Sciatic nerve (tissue), 2 donors: ENCODE results near the gene ARL3. TPM values are rescaled to one million over a fixed set of nuclear protein-coding genes. Genes with fewer than 3 reads are reported as not detected.

Experiments
- ATAC-seq: fragments of 200-7000 bp; cut with Tn5 transposase; one replicate; pipeline ENCODE4 v1.9.1; 2020; ENCODE audit warnings: mild to moderate bottlenecking, moderate library complexity
- DNase-seq: peaks from one replicate; pipeline ENCODE4 v3.0.0-alpha.2; 2020; ENCODE audit warnings: low spot score
- intact Hi-C: fragments of 100-400 bp; cut with DNase I; formaldehyde crosslinking; loops from one replicate; pipeline ENCODE4 v1.14.2; 2022
- total RNA-seq: library from RNA; stranded (reverse); fragmentation: NEBNext Ultra II Directional; extraction: Animal tissue kit (Norgen Biotek cat#: 25700); gene quantifications from one replicate; pipeline ENCODE4 v1.2.1, GENCODE V29; 2021
- donor health status: DM: no; HTN: no; CAD: no.
- donor health status: DM: no; HTN: no; CAD: no.

ARL3 gene
- total RNA-seq, 1 donor from 2014 or later = 17.4 TPM

DNA sequence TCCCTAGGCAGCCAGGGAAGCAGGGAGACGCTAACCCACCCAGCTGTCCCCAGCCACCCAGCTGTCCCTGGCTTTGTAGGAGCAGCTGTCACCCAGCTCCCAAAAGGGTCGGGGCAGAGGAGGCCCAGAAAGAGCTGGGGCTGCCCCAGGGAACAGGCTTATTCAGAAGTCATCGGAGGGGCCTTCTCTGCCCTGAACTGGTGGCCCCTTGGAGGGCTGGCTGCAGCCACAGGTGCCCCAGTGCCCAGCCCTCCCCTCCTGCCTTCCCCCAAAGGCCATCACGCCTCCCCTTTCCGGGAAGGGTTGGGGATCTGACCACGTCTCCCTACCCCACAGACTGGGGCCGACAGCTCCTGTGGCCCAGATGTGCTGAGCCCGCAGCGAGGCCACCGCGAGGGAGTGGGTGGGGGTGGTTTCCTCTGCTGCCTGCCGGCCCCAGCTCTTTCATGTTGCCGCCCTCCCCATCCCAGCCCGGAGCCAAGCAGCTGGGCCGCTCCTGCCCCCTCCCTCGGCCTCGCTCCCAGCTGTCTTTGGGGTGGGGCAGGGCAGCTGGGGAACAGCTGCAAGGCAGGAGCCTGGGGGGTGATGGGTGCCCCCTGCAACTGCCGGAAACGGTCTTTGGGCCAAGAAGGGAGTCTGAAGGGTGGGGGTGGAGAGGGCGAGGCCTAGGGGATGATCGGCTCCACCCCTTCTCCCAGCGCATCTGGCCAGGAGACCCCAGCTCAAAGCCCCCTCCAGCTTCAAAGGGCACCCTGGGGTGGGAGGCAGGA is 53.1 kb downstream of the ARL3 start:
- DNase-seq (no peak), ATAC-seq (peak; percentile 81)
- intact Hi-C loops = no loop called here

DNA sequence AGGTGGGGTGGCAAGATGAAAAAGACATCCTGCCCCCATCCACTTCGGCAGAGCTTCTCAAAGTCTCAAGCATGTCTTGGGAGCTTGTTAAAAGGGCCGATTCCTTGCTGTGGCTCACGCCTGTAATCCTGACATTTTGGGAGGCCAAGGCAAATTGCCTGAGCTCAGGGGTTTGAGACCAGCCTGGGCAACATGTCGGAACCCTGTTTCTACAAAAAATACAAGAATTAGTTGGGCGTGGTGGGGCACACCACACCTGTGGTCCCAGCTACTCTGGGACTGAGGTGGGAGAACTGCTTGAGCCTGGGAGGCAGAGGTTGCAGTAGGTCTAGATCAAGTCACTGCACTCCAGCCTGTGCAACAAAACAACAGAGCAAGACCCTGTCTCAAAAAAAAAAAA is 55.4 kb downstream of the ARL3 start:
- intact Hi-C loops = no loop called here
- DNase-seq (no peak), ATAC-seq (no peak)

DNA sequence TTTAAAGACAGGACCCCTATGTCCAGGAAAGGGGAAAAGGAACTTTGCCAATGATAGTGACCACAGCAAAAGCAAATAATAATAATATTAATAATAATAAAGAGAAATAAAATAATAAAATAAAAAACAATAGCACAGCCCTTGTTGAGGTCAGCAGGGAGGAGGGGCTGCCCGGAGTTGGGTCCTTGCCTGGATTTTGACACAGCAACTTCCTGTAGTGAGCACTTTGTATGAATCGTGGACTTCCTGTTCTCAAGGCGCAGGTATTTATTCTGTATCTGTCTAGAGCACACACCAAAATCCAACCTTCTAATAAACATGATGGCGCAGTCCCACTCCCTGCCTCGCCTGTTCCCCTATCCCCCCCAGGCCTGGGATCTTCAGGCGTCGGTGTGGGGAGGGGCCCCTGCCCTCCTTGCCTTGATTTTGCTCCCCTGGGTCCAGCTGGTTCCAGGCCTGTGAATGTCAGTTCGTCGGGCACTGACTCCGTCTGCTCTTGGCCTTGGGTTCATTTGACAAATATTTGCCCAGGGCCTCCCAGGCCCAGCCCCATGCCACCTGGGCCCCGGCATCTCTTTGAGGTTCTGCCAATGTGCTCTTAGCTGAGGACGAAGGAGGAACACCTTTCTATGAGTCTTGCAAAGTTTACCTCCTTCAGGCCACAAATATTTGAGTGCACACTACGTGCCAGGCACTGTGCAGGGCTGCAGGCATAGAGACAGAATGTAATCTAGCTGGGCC is 56.0 kb downstream of the ARL3 start:
- intact Hi-C loops = no loop called here
- peak; percentile 44 for ATAC-seq
- DNase-seq = no peak

DNA sequence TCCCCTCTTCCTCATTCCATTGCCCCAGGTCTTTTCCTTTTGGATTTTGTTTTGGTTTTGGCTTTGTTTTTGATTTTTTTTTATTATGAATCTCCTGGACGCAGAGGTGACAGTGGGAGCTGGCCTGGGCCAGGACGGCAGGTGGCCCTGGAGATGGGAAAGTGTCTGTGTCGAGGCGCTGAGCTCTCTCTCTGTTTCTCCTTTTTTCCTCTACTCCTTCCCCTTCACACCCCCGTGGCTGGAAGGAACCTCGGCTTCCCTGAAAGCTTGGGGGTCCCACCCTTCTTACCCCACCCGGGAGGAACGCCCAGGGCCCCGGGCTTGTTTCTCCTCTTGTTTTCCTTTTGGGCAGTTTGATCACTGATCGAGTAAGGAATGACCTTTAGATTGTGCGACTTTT is 56.7 kb downstream of the ARL3 start:
- DNase-seq (no peak), ATAC-seq (no peak)
- intact Hi-C loops = no loop called here

DNA sequence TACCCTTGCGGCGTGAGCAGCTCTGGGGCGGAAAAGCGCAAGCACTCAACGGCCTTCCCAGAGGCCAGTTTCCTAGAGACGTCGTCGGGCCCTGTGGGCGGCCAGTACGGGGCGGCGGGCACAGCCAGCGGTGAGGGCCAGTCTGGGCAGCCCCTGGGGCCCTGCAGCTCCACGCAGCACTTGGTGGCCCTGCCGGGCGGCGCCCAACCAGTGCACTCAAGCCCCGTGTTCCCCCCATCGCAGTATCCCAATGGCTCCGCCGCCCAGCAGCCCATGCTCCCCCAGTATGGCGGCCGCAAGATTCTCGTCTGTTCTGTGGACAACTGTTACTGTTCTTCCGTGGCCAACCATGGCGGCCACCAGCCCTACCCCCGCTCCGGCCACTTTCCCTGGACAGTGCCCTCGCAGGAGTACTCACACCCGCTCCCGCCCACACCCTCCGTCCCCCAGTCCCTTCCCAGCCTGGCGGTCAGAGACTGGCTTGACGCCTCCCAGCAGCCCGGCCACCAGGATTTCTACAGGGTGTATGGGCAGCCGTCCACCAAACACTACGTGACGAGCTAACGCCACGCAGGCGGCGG is 57.3 kb downstream of the ARL3 start:
- no peak for ATAC-seq
- no peak for DNase-seq
- intact Hi-C loops = no loop called here

DNA sequence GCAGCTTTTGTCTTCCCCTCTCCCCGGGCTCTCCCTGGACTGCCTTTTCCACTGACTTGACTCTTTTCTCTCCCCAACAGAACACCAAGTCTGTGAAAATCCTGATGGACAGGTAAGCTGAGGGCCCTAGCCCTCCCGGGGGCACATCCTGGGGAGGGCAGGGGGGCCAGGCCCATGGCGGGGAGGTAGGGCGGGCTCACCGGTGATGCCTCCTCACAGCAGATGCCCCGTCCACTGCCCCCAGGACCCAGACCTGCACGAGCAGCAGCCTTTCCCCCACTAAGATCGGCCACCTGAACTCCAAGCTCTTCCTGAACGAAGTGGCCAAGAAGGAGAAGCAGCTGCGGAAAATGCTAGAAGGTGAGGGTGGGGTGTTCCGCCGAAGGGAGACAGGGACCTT is 58.2 kb downstream of the ARL3 start:
- no peak for DNase-seq
- intact Hi-C loops = no loop called here
- no peak for ATAC-seq

DNA sequence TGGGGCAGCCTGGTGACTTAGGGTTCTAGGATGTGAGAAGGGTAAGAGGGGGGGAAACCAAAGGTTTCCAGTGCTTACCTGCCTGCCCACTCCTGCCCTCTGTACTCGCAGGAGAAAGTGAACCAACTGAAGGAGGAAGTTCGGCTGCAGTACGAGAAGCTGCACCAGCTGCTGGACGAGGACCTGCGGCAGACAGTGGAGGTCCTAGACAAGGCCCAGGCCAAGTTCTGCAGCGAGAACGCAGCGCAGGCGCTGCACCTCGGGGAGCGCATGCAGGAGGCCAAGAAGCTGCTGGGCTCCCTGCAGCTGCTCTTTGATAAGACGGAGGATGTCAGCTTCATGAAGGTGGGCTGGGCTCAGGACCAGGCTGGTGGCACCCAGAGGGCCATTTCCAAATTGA is 59.2 kb downstream of the ARL3 start:
- ATAC-seq (no peak), DNase-seq (no peak)
- intact Hi-C loops = no loop called here

DNA sequence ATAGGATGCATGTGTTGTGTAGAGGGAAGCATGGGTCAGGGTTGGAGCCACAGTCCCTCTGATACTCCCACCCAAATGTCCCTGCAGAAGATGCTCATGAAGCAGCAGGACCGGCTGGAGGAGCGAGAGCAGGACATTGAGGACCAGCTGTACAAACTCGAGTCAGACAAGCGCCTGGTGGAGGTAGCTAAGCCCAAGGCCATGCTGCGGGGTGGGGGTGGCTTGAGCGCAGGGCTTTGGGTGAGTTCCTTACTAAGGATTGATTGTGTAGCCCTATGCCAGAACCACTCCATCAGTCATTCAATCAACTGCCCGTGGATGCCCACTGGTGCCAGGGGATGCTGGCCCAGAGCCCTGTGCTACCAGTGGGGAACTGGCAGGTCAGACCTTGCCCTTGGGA is 59.6 kb downstream of the ARL3 start:
- no peak for DNase-seq

DNA sequence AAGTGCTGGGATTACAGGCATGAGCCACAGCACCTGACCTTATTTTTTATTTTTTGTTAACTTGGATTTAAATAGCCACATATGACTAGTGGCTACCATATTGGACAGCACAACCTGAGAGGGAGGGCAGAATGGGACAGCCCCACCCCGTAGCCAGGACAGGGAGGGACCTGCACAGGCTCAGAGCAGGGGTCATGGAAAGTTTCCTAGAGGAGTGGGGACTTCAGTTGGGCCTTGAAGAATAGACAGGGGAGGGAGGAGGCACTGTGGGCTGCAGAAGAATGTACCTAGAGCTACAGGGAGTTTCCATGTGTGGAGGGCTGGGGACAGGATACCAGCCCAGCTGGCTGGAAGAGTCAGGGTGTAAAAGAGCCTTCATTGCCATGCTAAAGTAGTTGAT is 61.1 kb downstream of the ARL3 start:
- no peak for DNase-seq
- intact Hi-C loops = no loop called here

More for the DNA sequence above, 59.6 kb downstream of the ARL3 start:
- intact Hi-C loops = no loop called here
- no peak for ATAC-seq

DNA sequence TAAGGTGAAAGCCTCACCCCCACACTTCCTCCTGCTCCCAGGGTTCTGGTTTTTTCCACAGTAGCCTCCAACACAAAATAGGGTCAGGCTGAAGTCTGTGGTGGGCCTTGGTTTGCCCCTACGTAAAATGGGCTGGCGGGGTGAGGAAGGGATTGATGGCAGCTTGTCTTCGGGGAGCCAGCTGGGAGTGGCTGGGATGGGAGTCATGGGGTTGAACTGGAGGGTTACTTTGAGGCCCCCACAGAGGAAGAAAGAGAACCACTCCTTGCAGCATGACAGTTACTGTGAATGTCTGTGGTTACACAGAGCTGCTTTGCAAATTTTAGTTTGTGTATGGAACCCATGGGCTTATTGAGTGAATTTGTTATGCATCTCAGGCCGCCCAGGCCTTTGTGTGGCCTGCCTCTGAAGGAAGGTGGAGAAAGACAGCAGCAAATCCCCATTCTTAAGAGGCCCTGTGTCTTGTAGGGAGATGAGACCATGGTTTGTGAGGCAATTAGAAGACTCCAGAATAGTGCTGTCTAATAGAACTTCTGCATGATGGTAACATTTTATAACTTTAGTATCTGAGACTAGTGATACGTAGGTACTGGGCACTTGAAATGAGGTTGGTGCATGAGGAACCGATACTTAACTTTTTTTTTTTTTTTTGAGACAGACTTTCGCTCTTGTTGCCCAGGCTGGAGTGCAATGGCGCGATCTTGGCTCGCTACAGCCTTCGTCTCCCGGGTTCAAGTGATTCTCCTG is 61.9 kb downstream of the ARL3 start:
- intact Hi-C loops = no loop called here
- ATAC-seq = no peak

More for the DNA sequence above, 61.1 kb downstream of the ARL3 start:
- ATAC-seq = no peak

DNA sequence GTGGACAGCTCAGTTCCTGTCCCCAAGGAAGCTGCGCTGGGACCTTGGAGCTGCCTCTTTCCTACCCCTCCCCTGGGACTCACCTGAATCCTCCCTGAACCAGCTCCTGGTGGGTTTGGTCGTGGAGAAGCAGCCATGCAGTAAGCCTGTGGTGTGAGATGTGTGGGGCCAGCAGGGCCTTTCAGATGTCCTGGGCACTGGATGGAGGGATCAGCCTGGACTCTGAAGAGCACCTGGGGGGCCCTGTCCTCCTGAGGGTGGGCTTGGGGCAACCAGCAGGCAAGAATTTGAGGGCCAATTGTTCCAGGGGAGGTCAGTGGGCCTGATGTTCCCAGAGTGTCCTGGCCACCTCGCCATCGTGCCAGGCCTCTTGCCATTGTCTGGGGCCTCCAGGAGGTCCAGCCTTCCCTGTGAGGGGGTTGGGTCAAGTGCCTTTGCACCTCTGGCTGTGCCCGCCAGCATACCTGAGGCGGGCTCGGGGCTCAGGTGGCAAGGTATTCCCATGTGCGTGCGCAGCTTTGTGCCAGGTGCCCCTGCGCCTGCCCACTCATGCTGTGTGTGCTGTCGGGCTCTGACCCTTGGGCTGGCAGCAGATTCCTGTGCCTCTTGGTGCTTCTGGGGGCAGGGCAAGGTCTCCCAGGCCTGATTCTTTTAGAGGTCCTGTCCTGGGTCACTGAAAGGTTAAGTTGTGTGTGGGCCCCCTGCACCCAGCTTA is 62.6 kb downstream of the ARL3 start:
- intact Hi-C loops = no loop called here
- DNase-seq (no peak), ATAC-seq (no peak)

More for the DNA sequence above, 61.9 kb downstream of the ARL3 start:
- DNase-seq = no peak

DNA sequence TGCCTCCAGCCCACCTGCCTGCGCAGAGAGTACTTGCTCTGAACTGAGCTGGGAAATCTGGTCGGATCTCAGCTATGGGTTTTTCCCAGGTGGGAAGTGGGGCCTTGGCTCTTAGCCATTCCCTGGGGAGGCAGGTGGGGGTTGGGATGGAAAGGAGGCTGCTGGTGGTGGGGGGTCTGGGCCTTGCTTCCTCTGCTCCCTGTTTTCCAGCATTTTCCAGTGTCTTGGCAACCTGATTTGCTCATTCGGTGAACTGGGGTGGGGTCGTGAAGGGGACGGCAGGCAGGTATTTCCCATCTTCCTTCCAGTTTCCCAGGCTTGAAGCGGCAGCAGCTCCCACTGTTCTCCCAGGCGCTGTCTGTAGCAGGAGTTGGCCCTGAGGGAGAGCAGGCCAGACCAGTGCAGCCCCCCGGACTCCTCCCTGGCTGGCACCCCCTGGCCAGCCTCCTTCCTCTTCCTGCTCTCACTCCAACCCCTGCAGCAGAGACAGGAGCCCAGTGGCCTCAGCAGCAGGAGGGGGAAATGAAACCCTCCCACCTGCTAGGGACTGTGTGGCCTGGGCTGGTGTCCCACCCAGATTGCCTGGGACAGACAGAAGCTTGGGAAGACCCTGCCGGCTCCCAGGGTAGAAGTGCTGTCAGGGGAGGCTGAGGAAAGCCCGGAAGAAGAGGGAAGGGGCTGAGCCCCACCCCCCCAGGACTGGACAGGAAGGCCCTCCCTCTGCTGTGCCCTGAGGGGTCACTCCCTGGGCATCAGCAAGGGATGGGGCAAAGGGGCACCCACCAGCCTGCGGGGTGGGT is 63.3 kb downstream of the ARL3 start:
- no peak for DNase-seq
- intact Hi-C loops = no loop called here
- ATAC-seq = no peak

DNA sequence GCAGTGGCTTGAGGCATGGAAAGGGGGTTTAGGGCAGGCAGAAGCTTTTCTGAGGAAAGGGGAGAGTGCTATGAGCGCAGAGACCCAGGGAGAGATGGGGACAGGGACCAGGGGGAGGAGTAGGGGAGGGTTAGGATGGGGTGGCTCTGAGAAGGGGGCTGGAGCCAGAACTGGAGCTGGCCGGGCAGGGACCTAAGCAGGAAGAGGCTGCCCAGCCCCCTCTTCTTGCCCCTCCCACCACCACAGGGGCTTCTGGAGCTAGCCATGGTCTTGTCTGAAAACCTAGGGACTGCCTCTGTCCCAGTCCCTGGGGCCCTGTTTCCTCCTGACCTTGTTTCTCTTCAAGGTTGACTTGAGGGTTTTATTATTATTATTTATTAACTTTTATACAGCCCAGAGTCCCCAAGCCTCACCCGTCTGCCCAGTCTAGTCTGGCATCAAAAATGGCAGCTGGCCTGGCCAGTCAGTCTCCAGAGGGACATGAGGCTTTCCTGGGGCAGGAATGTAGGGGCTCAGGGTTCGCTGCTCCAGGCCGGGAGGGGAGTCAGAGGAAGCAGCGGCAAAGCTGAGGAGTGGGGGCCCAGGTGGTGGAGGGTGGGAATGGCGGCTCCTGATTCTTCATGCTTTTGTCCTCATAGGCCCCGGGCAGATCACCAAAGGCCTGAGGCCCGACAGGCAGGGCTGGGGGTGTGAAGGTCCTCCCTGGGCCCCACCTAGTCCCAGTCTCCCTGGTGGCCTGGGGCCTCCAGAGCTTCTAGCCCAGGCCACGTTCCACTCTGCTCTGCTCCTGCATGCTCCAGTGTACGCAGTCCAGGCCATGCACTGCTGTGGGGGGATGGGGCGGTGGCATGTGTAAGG is 64.2 kb downstream of the ARL3 start:
- no peak for DNase-seq
- ATAC-seq = no peak
- intact Hi-C loops = loop anchor here (10.0 kb wide), 1 partner anchor 65 kb away; the partner anchor contains the start of genes ARL3 and SFXN2

DNA sequence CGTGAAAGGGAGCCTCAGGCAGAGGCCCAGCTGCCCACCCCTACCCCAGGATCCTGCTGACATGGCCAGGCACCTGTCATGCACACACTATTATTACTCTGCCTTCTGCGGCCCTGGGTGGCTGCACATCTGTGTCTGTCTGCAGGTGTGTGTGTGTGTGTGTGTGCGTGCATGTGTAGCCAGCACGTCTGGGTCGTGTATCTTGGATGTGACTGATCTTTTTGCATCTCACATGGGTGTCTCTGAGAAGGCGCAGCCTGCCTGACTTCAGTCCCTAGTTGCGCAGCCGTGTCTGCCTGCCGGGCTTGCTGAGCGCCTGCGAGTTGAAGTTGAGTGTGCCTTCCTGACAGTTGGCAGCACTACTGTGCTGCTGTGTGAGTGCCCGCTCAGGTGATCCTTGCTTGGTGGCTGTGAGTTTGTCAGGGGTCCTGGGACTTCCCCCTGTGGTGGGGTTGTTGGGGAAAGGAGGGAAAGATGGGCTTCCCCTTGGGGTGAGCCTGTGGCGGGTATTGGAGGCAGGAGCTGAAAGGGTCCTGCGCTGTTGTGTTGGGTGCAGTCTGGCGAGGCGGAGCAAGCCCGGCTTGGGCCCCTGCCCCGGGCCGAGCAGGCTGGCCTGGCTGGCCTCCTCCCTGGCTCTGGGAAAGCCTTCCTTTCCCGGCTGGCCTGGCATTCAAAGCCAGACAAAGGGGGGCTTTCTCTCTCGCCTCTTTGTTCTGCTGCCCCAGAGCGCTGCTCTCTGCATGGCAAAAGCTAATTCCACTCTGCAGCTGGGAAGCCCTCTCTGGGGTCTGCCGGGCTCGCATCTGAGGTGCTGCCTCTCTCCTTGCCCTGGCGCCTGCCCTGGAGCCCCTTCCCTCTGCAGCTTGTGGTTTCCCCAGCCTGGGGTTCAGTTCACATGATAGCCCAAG is 65.1 kb downstream of the ARL3 start:
- intact Hi-C loops = loop anchor here (10.0 kb wide), 1 partner anchor 66 kb away; the partner anchor contains the start of genes ARL3 and SFXN2
- DNase-seq = no peak
- no peak for ATAC-seq

DNA sequence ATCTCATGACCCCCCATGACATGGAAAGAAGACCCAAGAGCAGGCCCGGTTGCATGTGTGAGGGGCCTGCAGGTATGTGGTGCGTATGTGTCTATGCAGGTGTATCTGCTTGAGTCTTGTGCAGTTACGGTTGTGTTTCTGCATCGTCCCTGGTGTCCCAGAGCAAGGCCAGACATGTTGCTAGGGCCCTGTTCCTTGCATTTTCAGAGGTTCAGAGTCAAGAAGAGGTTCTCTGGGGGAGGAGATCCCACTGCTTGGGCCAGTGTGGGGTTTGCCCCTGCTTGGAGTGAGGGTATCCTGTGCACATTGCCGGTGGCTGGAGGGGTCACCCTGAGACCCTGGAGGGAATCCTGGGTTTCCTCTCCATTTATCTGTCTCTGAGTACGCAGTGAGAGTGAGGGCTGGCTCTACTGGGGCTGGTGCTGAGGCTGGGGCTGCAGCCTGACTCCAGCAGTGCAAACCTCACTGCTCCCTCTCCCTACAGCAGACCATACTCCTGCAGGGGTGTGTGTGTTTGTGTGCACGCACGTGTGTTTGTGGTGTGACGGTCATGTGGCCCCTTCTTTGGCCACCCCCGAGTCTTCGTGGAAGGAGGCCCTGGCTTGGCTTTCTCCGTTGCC is 65.8 kb downstream of the ARL3 start:
- ATAC-seq = no peak
- no peak for DNase-seq
- intact Hi-C loops = loop anchor here (10.0 kb wide), 1 partner anchor 66 kb away; the partner anchor contains the start of genes ARL3 and SFXN2
